DLD1 (cell line): ENCODE measurements around the gene DERL3.

Source experiments
- in situ Hi-C: cut with HindIII; loops from 2 replicates; pipeline ENCODE4 v1.10.0; 2017; ENCODE audit warnings: low sequenced_read_pairs

The DERL3 gene

DNA sequence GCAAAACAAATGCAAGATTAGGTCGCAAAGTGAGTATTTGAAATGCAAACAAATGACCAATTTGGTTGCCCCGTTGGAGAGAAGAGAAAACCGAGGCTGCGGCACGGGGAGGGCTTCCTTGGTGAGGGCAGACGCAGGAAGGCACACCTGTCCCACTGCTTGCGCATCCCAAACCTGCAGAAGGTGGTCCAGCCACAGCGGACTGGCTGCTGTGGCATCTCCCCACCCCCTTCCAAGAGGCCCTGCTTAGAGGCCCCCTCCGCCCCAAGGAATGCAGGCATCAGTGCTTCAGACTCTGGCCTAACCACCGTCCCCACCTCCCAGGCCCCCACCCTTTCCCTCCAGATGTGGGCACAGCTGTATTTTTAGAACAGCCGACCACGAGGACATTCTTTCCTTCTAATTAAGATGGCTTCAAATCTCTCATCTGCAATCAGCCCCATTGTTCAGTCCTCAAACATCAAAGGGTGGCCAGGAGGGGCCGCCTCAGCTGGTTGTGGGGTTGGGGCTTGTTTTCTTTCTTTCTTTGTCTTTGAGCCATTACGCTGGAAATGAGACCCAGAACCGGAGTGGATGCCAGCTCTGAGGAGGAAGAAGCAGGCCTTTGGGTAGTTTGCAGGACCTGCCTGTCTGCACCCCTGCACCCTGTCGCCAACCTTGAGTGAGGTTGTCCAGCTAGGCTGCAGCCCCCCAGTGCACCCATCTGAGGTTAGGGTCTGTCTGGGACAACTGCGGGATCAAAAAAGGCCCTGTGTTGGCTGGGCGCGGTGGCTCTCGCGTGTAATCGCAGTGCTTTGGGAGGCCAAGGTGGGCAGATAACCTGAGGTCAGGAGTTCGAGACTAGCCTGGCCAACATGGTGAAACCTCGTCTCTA is 9.4 kb upstream of the DERL3 start:
- in situ Hi-C loops, result no loop called here

DNA sequence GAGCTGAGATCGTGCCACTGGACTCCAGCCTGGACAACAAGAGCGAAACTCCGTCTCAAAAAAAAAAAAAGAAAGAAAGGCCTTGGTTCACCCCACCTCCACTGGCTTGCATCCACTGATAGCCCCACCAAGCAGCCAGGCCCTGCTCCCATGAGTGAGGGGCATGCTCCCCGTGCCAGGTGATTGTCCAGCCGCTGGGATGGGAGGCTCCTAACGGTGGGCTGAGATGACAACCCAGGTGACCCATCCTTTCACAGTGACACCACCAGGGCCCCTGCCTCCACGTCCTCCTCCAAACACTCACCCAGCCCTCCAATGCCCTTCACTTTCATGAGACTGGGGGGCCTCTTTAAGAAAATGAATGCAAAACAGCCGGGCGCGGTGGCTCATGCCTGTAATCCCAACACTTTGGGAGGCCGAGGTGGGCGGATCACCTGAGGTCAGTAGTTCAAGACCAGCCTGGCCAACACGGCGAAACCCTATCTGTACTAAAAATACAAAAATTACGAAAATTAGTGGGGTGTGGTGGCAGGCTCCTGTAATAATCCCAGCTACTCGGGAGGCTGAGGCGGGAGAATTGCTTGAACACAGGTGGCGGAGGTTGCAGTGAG is 8.6 kb upstream of the DERL3 start:
- in situ Hi-C loops, result no loop called here

DNA sequence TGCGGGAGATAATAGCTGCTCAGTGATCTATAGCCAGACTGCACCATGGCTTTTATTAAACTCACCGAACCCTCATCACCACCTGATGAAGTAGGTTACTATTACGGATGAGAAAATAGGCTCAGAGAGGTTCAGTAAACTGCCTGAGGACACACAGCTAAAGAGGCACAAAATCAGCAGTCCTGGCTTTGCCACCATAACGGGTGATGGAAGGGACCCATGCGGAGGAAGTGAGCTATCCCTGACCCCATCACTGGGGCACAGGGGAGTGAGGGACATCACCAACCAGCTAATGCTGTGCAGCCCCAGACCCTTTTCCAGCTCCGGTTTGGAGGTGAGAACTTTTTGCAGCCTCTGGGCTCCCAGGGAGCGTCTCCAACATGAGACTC is 7.3 kb upstream of the DERL3 start:
- in situ Hi-C loops, result no loop called here

DNA sequence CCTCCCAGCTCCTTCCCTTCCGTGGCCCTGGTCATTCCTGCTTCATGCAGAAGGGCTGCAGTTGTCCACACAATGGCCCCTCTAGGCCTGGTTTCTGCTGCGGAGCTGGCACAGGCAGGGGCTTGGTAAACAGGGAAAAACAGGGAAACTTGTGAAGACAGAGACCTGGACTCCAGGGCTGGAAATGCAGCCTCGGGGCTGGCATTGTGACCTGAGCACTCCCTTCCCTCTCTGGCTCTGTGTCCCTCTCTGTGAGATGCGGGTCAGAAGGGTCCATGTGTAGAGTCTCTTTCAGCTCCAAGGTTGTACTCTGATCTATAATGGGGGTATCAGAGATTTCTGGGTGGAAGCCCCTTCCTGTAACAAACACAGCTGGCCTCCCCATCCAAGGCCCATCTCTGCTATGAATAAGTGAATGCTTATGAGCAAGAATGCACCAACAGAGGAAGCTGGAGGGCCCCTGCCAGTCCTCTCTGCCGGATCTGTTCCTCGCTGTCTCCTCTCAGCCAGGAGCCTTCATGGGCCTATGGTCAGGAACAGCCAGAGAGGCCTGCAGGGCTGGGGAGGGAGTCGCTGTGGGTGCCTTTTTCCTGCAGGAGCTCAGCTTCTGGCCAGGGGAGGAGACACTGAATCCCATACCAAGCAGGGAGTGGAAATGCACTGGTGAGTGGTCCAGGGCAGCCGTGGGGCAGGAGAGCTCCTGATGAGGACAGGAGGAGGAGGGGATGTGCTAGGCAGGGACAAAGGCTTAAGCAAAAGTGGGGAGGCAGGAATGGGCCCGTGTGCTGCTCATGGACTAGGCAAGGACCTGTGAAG is 6.7 kb upstream of the DERL3 start:
- in situ Hi-C loops, result no loop called here

DNA sequence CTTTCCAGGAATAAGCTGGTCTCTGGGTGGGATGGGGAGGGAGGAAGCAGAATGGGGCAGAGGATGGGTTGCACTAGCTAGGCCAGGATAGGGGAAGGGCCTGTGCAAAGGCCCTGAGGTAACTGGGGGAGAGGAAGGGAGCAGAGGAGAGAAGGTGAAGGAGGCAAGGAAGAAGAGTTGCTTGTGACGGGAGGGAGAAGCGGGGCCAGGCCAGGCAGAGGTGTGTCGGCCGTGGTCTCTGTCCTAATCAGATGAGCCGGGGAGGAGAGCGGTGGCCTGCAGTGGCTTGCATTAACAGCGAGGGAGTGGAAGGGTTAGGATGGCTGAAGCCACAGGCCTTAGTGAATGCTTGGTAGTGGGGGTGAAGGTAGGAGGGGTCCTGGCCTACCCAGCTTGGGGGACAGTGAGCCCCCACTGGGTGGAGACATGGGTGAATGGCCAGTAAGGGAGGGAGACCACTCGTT is 6.0 kb upstream of the DERL3 start:
- in situ Hi-C loops, result no loop called here

DNA sequence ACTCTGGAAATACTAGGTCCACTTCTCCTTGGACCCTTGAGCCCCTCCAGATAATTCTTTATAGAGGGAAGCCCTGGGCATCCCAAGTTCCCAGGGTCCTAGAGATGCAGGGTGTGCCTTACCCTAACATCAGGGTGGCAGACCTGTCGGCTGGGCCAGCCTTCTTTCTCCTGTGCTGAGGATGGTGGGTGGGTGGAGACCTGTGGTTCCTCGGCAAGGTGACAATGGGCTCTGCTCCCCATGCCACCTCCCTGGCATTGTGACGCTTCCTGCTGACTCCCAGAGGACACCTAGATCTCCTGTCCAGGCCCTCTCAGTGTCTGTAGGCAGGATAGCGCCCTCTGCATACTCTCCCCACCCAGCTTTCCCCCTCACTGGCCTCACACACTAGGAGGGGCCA is 3.8 kb upstream of the DERL3 start:
- in situ Hi-C loops, result no loop called here

DNA sequence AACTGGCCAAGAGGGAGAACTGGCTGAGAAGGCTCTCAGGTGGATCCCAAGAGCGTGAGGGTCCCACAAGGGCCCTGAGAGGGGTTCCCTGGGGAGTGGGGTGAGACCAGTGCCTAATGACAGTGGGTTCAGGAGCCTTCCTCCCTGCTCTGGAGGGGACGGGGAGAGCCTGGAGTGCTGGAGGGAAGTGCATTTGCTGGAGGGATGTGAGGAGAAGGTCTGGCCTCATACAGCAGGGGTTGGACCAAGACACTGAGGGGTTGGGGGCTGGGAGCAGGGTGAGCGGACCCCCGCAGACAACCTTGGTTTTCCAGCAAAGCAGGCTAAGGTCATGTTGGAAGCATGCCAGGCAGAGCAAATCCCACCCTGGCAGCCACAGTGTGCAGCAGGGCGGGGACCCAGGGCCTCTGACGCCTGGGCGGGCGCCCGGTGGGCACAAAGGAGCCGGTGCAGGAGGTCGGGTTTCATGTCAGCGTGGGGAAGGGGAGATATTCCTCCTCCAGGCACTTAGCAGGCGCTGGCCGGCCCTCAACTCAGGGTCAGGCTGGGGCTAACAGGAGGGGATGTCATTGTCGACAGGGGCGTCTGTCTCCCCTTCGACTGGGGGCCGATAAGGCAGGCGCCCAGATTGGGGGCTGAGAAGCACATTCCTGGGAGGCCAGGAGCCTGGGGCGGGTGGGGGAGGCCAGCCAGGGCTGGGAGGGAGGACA is 3.1 kb upstream of the DERL3 start:
- in situ Hi-C loops, result no loop called here

DNA sequence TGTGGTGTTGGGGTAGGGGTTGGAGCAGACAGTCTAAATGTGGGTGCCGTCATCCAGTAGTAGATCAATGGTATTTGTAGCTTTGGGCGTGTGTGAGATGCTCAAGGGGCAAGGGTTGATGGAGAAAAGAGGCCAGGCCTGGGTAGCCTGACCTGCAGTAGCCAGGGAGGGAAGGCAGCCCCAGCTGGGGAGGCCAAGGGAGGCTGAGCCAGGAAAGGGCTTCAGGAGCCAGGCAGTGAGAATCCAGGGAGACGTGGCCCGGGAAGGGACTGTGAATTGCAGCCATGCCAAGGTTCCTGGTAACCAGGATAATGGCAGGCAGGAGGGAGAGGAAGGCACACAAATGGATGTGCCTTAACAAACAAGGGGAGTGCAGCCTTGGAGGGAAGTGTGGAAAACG is 2.5 kb upstream of the DERL3 start:
- in situ Hi-C loops, result no loop called here

DNA sequence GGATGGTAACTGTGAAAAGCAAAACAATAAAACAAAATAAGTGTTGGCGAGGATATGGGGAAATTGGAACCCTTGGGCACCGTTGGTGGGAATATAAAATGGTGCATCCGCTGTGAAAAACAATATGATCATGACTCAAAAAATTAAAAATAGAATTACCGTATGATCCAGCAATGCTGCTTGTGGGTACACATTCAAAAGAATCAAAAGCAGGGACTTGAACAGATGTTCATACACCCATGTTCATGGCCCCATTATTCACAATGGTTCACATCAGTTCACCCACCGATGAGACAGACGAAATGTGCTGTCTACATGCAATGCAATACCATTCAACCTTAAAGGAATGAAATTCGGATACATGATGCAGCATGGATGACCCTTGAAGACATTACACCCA is 1.2 kb upstream of the DERL3 start:
- in situ Hi-C loops, result no loop called here

DNA sequence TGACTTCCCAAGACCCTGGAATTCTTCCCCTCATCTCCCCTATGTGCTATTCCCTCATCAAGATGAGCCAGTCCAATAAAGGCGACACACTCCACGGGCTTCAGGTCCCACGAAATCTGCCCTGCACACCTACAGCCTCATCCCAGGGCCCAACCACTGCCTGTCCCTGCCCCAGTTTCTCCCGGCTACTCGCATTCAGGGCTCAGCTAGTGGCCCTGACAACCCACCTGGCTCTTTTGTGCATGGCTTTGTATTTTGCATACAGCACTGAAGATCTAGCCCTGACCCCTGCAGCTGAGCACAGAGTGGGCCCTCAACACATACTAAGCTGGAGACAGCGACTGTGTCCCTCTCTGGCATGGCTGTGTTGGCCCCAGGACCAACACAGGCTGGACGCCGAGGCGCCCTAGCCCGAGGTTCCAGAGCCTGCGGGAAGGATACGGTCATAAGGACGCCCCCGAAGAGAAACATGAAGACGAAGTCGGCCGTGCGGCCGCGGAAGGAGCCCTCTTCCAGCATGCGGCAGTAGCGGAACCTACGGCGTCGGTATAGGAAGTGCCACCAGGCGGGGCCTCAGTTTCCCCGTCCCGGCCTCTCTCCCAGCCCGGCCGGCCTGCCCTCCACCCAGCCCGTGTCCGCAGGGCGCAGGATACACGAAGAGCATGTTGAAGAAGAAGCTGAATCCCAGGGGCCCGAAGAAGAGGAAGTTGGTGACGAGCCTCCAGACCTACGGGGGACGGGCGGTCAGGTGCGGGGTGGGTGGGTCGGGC is 710 bp downstream of the DERL3 start:
- in situ Hi-C loops, result no loop called here

DNA sequence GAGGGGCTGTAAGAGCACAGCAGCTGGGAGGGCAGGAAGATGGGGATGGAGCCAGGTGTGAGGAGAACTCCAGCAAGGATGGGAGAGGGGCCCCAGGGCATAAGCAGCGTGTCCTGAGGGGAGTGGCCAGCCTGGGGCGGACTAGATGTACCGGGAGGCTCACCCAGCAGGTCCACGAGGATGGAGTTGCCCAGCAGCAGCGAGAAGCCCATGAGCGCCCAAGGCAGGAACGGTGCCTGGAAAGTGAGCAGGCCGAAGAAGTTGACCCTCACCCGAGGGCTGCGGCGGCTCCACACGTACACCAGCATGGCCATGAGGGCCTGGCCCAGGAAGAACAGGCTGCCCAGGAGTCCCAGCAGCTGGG is 1.3 kb downstream of the DERL3 start:
- in situ Hi-C loops, result no loop called here

DNA sequence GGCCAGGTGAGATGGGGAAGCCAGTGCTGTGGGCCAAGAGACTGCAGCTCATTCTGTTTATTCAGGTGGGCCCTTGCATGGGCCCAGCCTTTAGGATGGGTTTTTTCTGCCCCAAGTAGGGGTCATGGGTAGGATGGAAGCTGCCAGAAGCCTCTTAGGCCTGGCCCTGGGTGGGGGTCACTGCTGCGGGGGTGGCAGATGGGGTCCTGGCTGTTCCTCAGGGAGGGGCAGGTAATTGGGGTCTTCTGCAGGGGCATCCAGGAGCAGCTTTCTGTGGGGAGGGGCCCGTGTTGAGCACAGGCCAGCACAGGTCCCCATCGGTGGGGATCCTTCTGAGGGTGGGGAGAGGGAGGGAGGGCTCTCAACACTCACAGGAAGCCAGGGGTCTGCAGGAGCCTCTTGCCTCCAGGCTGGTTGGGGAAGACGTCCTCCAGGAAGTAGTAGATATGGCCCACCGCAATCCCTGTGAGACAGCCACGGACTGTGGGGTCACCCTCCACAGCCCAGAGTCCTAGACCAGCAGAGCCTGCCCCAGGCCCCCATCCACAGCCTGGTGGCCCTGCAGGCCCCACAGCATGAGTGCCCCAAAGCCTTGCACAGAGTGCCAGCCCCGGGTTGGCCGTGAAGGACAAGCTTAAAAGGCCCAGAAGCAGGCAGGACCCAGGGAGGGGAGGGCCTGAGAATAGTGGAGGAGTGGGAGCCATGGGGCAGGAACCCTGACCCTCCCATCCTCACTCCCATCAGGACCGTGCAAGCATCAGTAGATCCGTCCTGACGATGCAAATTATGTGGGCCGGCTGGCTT is 1.9 kb downstream of the DERL3 start:
- in situ Hi-C loops, result no loop called here

DNA sequence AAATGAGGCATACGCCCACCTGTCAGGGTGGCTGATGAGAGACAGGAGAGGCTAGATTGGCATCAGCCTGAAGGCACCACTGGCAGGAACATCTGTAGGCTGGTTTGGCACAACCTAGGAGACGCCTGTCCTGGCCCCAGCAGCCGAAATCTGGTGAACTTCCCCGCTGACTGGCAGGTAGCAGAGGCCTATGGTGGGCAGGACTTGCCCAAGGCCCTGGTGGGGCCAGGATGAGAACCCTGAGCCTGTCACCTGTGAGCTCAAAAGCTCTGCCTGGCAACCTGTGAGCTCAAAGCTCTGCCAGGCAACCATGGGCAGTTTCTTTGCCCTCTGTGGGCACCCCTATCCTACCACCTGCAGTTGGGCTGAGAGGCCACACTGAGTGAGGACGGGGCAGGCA is 2.5 kb downstream of the DERL3 start:
- in situ Hi-C loops, result no loop called here

DNA sequence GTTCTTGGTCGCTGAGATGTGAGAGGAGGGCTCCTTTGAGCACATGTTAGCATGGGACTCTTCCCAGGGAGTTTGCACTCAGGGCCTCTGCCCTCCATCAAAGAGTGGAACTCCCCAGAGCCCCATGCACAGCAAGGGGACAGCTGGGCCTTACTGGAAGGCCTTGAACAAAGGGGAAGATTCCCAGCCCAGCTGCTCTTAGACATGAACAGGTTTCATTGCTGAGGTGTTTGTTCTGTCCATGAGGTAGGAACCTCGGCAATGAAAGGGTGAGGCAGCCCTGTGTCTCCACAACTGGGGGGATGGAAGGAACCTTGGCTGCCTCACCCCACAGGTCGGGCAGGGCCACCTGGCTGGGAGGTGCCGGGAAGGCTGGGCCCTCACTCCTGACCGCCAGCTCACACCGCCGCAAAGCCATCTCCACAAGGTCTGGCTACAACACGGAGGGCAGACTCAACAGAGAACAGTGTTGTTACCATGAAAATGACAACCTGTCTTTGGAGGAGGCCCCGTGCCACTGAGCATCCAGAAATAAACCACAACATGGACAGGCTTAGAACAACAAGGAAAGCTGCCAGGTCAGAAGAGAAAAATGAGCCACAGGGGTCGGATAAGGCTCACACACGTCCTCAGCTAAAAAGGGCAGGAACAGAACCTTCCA is 3.2 kb downstream of the DERL3 start:
- in situ Hi-C loops, result no loop called here

DNA sequence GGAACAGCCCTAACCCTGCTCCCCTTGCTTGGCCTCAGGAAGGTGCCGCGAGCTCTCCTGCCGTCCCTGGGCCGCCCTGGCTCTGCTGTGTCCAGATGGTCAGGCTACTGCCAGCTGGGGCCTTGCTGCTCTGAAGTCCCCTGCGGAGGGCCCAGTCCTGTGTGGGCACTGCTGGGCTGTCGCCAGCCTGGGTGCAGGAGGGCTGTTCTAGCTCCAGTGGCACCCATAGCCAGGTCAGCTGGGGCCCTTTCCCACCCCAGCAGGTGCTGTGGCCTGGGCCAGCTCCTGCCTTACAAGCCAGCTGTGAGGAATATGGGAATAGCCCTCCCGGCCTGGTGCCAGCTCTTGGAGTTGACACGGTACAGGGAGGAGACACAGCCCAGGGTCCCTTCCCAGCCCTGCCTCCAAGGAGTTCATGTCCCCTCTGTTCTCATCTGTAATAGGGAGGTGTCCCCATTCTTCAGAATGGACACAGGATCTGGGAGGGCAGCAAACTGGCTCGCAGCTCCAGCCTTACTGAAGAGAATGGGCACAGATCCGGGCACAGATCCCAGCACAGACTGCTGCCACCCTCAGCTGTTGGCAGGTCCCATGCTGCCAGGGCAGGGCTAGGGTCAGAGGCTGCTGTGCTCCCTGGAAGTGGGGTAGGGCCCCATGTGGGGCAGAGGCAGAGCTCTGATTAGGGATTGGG is 3.9 kb downstream of the DERL3 start:
- in situ Hi-C loops, result no loop called here

DNA sequence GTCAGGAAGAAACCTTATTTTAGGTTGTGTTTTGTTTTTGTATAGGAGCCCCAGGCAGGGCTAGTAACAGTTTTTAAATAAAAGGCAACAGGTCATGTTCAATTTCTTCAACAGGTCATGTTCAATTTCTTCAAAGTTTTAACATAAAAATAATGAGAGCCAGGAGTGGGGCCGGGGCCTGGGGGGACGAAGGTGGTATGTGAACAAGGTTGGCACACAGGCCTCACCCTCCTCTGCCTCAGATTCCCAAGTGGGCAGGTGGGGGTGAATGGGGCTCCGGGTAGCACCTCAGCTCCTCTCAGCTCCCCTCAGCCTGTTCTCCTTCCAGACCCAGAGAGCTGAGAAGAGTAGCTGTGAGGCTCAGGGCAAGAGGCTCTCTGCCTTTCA is 4.4 kb downstream of the DERL3 start:
- in situ Hi-C loops, result no loop called here

DNA sequence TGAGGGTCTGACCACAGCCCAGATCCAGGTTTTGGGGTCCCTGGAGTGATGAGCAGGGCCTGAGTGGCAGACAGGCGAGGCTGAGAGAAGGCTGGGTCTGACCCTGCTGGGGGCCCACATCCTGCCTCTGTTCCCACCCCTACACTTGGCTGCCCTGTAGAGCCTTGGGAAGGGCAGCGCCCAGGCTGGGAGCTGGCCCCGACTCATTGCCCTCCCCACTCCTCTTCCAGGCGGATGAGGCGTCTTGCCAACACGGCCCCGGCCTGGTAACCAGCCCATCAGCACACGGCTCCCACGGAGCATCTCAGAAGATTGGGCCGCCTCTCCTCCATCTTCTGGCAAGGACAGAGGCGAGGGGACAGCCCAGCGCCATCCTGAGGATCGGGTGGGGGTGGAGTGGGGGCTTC is 4.9 kb downstream of the DERL3 start:
- in situ Hi-C loops, result no loop called here

DNA sequence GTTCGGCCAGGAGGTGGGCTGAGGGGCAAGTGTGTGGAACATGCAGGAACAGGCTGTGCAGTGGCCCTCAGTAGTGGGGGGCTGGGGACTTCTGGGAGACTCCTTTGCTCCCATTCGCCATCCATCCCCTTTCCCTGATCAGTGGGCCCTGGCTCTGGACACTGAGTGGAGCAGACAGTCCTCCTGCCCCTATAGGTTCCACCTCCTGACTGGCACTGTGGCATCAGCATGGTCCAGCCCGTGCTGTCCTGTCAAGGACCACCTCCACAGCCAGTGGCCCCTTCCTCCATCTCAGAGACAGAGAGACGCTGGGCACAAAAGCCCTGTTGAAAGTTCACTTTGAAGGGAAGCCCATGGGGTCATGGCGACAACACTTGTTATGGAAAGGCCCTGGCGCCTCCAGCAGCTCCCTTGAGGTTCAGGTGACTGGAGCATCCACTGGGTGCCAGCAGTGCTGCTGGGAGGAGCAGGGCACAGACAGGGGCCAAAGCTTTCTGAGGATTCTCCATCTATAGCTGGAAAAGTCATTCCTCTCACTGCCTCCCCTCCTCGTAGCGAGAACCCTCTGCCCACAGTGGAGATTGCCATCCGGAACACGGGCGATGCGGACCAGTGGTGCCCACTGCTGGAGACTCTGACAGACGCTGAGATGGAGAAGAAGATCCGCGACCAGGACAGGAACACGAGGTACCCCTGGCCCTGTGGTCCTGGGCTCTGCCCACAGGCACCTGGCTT is 5.6 kb downstream of the DERL3 start:
- in situ Hi-C loops, result no loop called here
